Left lung (tissue), 10 donors: ENCODE results near the gene PDLIM7. TPM values are rescaled to one million over a fixed set of nuclear protein-coding genes. Genes with fewer than 3 reads are reported as not detected.

Source experiments
- ATAC-seq: fragments of 200-7000 bp; cut with Tn5 transposase; one replicate; pipeline ENCODE4 v1.9.1; 2020; ENCODE audit warnings: moderate library complexity
- DNase-seq, 4 donors: peaks; one replicate each; pipeline ENCODE4 v3.0.0-alpha.2; 2013 to 2020
- H3K27ac ChIP-seq, 2 donors: fragments of 200-600 bp; sonication (generic) in 1 of 2; one replicate each; pipeline versions ENCODE4 v1.5.0 to v1.8.0; 2020 to 2021
- H3K27me3 ChIP-seq, 2 donors: fragments of 200-600 bp; sonication (generic) in 1 of 2; one replicate each; pipeline versions ENCODE4 v1.5.0 to v1.8.0; 2020 to 2021
- H3K36me3 ChIP-seq, 2 donors: fragments of 200-600 bp; sonication (generic) in 1 of 2; one replicate each; pipeline versions ENCODE4 v1.5.0 to v1.8.0; 2020 to 2021
- H3K4me1 ChIP-seq, 2 donors: fragments of 200-600 bp; one replicate each; pipeline ENCODE4 v1.8.0; 2021
- H3K4me3 ChIP-seq, 2 donors: fragments of 200-600 bp; sonication (generic) in 1 of 2; one replicate each; pipeline versions ENCODE4 v1.5.0 to v1.8.0; 2020 to 2021; ENCODE audit warnings: mild to moderate bottlenecking in 1 of 2
- H3K9me3 ChIP-seq, 2 donors: fragments of 200-600 bp; sonication (generic) in 1 of 2; one replicate each; pipeline versions ENCODE4 v1.5.0 to v1.8.0; 2020 to 2021
- intact Hi-C, 2 donors: fragments of 100-400 bp; cut with DNase I; formaldehyde crosslinking; loops; one replicate each; pipeline versions ENCODE4 v1.11.2 to v1.14.2; 2022
- polyA plus RNA-seq, 6 donors: library from polyadenylated mRNA; unstranded; fragments of 120-200 nt; gene quantifications; one replicate each; pipeline ENCODE4 v1.2.1, GENCODE V29; 2013; ENCODE audit not compliant: insufficient read length in 6 of 6
- total RNA-seq, 2 donors: library from RNA; stranded (reverse); fragmentation: NEBNext Ultra II Directional; extraction: Animal tissue kit (Norgen Biotek cat#: 25700); gene quantifications; one replicate each; pipeline ENCODE4 v1.2.1, GENCODE V29; 2021
- TF ChIP-seq, protein P1 (sequence below), 2 donors: fragments of 200-600 bp; sonication (generic) in 1 of 2; IDR thresholded peaks; one replicate each; pipeline versions ENCODE4 v1.5.0 to v1.8.0; 2021; ENCODE audit warnings: antibody characterized with exemption in 2 of 2
- donor health status: DM: no; HTN: yes; CAD: no.
- donor health status: DM: no; HTN: no; CAD: no.

The PDLIM7 gene
- total and polyA plus RNA-seq, 8 donors: 60.9 to 141 (median 90.2) TPM

GRCh38 chr5:177491429-177491945, 5.9 kb downstream of the PDLIM7 start:
- DNase-seq (peak in 2 of 4 donors; percentile 46 to 85), ATAC-seq (no peak)
- intact Hi-C loops: no loop called here
- H3K27ac ChIP-seq: no peak overlapping the region
- no peaks in the 10 kb centered on the region for H3K27me3 ChIP-seq
- H3K4me1 ChIP-seq: peaks cover 29 to 59% of the 10 kb centered on the region in 2 donors
- no peak overlapping the region for H3K4me3 ChIP-seq
- TF ChIP-seq, protein P1, sequence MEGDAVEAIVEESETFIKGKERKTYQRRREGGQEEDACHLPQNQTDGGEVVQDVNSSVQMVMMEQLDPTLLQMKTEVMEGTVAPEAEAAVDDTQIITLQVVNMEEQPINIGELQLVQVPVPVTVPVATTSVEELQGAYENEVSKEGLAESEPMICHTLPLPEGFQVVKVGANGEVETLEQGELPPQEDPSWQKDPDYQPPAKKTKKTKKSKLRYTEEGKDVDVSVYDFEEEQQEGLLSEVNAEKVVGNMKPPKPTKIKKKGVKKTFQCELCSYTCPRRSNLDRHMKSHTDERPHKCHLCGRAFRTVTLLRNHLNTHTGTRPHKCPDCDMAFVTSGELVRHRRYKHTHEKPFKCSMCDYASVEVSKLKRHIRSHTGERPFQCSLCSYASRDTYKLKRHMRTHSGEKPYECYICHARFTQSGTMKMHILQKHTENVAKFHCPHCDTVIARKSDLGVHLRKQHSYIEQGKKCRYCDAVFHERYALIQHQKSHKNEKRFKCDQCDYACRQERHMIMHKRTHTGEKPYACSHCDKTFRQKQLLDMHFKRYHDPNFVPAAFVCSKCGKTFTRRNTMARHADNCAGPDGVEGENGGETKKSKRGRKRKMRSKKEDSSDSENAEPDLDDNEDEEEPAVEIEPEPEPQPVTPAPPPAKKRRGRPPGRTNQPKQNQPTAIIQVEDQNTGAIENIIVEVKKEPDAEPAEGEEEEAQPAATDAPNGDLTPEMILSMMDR (IDR thresholded peaks at IDR 0.05): peak; percentile 47 to 69
- H3K36me3 ChIP-seq: peaks cover 0 to 68% of the 10 kb centered on the region in 2 donors
- H3K9me3 ChIP-seq: no peaks in the 10 kb centered on the region

DNA sequence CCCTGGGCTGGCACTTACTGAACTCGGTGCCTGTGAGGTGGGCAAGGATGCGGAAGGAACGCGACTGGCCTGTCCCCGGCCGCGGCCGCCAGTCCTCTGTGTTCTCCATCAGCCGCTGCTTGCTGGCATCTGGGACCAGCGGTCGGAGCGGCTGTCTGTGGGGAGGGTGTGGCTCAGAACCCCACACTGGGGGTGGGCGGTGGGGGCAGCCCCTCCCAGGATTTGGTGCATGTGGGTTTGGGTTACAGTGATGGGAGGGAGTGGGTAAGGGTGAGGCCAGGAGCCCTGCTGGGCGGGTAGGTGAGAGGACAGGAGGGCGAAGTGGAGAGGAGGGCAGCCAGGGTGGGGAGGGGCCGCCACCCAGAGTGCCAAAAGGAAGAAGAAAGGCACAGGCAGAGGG, 6.4 kb downstream of the PDLIM7 start:
- H3K27ac ChIP-seq: no peak overlapping the region
- H3K9me3 ChIP-seq: no peaks in the 10 kb centered on the region
- peaks cover 24 to 54% of the 10 kb centered on the region in 2 donors for H3K4me1 ChIP-seq
- TF ChIP-seq, protein P1 (IDR thresholded peaks at IDR 0.05): no peak
- H3K4me3 ChIP-seq: no peak overlapping the region
- H3K27me3 ChIP-seq: no peaks in the 10 kb centered on the region
- DNase-seq (peak in 1 of 4 donors; percentile 76), ATAC-seq (no peak)
- peaks cover 0 to 73% of the 10 kb centered on the region in 2 donors for H3K36me3 ChIP-seq
- intact Hi-C loops: no loop called here

- no peaks in the 10 kb centered on the region for H3K9me3 ChIP-seq
- intact Hi-C loops: no loop called here
- DNase-seq (no peak), ATAC-seq (no peak)
- H3K36me3 ChIP-seq: peaks cover 0 to 78% of the 10 kb centered on the region in 2 donors
- peaks cover 19 to 49% of the 10 kb centered on the region in 2 donors for H3K4me1 ChIP-seq
- TF ChIP-seq, protein P1 (IDR thresholded peaks at IDR 0.05): no peak
- H3K27ac ChIP-seq: no peak overlapping the region
- H3K27me3 ChIP-seq: no peaks in the 10 kb centered on the region
- no peak overlapping the region for H3K4me3 ChIP-seq
Observed at GRCh38 chr5:177490311-177490991, 7.0 kb downstream of the PDLIM7 start.

DNA sequence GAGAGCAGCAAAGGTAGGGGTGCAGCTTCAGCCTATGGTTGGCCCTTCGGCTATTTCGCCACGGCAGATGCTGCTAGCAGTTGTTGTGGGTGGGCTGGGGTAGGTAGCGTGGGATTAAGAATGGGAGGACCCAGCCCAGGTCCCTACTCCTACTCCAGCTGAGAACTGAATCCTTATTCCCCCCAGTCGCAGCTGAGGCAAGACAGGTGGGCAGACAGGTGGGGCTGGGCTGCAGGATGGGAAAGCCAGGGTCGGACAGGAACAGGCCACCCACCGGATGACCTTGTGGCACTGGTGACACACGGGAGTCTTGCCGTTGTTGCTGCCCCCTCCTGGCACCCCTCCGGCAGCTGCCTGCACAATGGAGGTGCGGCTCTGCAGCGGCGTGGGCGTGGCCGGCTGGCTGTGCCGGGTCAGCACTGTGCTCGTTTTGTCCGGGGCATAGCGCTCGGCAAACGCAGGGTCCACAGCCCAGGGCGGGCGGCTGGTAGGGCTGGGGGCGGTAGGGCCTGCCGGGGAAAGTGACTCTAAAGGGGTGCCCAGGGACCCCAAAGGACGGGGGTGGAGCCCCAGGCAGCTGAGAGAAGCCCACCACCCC, 8.2 kb downstream of the PDLIM7 start:
- H3K4me1 ChIP-seq: peaks cover 8 to 37% of the 10 kb centered on the region in 2 donors
- H3K27ac ChIP-seq: no peak overlapping the region
- TF ChIP-seq, protein P1 (IDR thresholded peaks at IDR 0.05): no peak
- H3K27me3 ChIP-seq: no peaks in the 10 kb centered on the region
- peak in 1 of 4 donors; percentile 76 for DNase-seq
- H3K4me3 ChIP-seq: no peak overlapping the region
- no peak for ATAC-seq
- intact Hi-C loops: no loop called here
- peaks cover 0 to 91% of the 10 kb centered on the region in 2 donors for H3K36me3 ChIP-seq
- no peaks in the 10 kb centered on the region for H3K9me3 ChIP-seq

DNA sequence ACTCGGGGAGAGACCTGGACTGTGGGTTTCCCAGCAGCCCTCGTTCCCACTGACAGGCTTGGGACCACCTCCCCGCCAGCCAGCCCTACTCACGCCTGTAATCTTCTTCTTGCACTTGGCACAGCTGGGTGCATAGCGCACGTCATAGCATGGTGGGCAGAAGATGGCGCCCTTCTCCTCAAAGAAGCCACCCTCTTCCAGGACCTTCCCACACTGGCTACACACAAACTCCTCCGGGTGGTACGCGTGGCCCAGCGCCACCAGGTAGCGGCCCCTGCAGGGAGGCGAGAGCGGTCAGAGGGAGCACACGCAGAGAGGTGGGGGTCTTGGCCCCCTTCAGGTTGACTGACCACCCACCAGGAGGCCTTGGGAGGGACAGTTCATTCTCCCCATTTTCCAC, 9.4 kb downstream of the PDLIM7 start:
- ATAC-seq: no peak
- H3K9me3 ChIP-seq: no peaks in the 10 kb centered on the region
- H3K36me3 ChIP-seq: peaks cover 0 to 100% of the 10 kb centered on the region in 2 donors
- peaks cover 0 to 24% of the 10 kb centered on the region in 2 donors for H3K4me1 ChIP-seq
- TF ChIP-seq, protein P1 (IDR thresholded peaks at IDR 0.05): no peak
- H3K27ac ChIP-seq: no peak overlapping the region
- intact Hi-C loops: no loop called here
- no peak for DNase-seq
- no peak overlapping the region for H3K4me3 ChIP-seq
- no peaks in the 10 kb centered on the region for H3K27me3 ChIP-seq
